HTERT RPE-1 (cell line): ENCODE data around the gene RNF8.

Experiments
- in situ Hi-C: fragments of 300-500 bp; cut with MboI; formaldehyde crosslinking; loops from 4 replicates; pipeline ENCODE4 v1.14.3; 2020; ENCODE audit warnings: low sequenced_read_pairs

The RNF8 gene

DNA sequence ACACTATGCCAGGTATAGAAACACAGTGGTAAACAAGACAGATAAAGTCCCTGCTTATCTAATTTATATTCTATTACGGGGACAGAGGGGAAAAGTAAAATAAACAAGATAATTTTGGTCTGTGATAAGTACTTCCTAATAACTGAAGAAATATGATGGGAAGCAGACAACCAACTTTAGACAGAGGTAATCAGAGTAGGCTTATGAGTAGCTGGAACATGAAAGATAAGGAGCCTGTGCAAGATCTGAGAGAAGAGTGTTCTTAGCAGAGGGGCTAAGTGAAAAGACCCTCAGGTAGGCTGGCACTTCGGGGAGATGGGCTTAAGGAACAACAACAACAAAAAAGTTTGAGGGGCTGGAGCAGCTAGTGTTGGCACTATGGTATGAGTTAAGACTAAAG lies 4.1 kb downstream of the RNF8 start:
- in situ Hi-C loops: no loop called here

GRCh38 chr6:37359039-37359438 lies 5.3 kb downstream of the RNF8 start:
- in situ Hi-C loops: no loop called here

- in situ Hi-C loops: no loop called here
These were observed 8.5 kb downstream of the RNF8 start for GRCh38 chr6:37362101-37362828.

GRCh38 chr6:37365791-37366190 lies 12.0 kb downstream of the RNF8 start:
- in situ Hi-C loops: no loop called here

GRCh38 chr6:37366910-37367309 lies 13.1 kb downstream of the RNF8 start:
- in situ Hi-C loops: no loop called here

DNA sequence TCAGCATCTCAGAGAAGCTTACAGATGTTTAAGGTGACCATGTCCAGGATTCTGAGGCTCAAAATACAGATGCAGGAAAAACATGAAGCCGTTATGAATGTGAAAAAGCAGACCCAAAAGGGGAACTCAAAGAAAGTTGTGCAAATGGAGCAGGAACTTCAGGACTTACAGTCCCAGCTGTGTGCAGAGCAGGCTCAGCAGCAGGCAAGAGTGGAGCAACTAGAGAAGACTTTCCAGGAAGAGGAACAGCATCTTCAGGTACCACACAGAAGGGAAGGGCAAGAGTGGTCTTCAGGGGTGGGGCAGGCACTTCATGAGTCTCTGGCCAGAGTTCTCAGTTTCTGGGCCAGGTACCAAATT lies 15.2 kb downstream of the RNF8 start:
- in situ Hi-C loops: no loop called here

- in situ Hi-C loops: no loop called here
These were observed 15.8 kb downstream of the RNF8 start for GRCh38 chr6:37369321-37370201.

DNA sequence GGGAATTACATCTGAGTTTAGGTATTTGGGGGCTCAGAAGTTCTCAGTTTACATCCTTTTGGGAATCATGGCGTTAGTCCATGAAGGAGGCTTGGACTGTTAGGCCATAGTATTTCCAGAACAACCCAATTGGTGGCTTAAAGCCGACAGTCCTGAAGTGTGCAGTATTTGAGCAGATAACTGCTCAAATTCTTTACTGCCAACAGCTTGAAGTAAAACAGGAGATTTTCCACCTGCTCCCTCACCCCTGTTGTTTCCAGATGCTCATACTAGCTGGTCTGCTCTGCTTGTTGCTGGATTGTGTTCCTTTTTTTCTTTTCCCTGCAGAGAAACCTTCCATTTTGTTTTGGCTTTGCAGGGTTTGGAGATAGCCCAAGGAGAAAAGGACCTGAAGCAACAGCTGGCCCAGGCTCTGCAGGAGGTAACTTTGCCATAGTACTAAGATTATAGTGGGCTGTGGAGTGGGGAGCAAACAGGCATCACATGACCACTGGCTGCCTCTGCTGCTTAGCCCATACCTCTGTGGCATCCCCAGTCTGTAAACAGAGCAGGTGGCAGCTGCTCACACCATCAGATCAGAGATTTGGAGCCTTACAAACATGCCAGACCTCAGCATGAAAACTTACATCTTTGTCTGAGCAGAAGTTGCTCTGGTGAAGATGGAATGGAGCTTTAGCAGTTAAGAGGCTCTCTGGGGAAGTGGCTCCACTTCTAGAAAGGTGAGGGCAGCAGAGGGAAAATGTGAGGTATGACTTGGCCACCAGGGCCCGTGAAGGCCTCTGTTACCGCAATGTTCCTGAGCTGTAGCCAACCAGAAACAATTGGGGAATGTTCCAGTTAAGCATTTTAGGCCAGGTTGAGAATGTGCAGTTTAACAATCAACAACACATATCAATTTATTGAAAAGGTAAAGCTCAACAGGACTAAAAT lies 17.6 kb downstream of the RNF8 start:
- in situ Hi-C loops: no loop called here

DNA sequence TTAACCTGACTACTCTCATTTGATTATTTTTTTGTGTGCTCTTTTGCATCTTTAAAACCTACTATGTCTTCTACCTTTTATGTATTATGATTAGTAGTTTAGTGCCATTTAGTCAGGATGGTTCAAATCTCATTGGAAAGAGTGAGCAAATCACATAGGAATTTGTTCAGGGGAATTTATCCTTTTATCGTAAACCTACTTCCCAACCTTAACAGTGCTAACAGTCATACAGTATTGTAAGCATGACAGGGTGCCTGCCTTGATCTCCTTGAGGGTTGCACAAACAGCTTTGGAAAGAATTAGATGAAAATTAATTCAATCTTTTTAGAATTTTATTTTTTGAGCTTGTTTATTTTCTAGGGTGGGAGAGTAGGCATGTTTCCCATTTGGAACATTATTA lies 18.3 kb downstream of the RNF8 start:
- in situ Hi-C loops: no loop called here

- in situ Hi-C loops: no loop called here
These were observed 20.2 kb downstream of the RNF8 start for GRCh38 chr6:37373822-37374471.

- in situ Hi-C loops: no loop called here
These were observed 21.6 kb downstream of the RNF8 start for GRCh38 chr6:37375376-37375775.

- in situ Hi-C loops: no loop called here
These were observed 22.4 kb downstream of the RNF8 start for GRCh38 chr6:37376078-37376743.

- in situ Hi-C loops: no loop called here
These were observed 27.8 kb downstream of the RNF8 start for GRCh38 chr6:37381579-37381978.

GRCh38 chr6:37382994-37383765 lies 29.4 kb downstream of the RNF8 start:
- in situ Hi-C loops: no loop called here

- in situ Hi-C loops: no loop called here
These were observed 34.8 kb downstream of the RNF8 start for GRCh38 chr6:37388578-37388977.

- in situ Hi-C loops: no loop called here
These were observed 36.1 kb downstream of the RNF8 start for GRCh38 chr6:37389857-37390256.

DNA sequence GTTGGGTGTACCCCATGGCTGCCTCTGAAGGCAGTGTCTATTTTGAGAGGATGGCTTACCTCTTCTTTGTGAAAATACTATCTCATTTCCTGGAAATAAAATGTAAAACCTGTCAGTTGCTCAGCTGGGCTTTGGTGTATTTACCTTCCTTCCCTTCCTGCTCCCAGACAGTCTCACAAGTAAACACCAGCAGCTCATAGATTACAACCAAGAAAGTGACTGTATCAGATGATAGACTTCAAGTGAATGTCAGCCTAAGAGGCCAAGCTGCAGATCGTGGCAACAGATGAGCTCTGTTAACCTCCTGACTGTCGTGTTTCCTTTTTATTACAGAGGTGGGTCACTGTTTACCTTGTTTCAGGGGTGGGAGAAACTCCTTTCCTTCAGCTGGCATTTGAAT lies 37.3 kb downstream of the RNF8 start:
- in situ Hi-C loops: no loop called here

- in situ Hi-C loops: no loop called here
These were observed 39.0 kb downstream of the RNF8 start for GRCh38 chr6:37392821-37393220.

- in situ Hi-C loops: no loop called here
These were observed 39.7 kb downstream of the RNF8 start for GRCh38 chr6:37393381-37393929.
